Fibroblast of mammary gland (primary cell): ENCODE data around the gene PCDH7.

Experiments used
- DNase-seq: peaks from one replicate; pipeline ENCODE4 v3.0.0-alpha.2; 2010; ENCODE audit warnings: low read depth
- H3K4me3 ChIP-seq: 2 replicates; pipeline ENCODE4 v1.5.1; 2011; ENCODE audit warnings: low read depth, mild to moderate bottlenecking, low read length, moderate library complexity; ENCODE audit not compliant: control insufficient read depth
- TF ChIP-seq, protein P1 (sequence below): conservative IDR thresholded peaks from 2 replicates; pipeline ENCODE4 v1.5.1; 2011; ENCODE audit warnings: low read depth, low read length, inconsistent platforms; ENCODE audit not compliant: control insufficient read depth, insufficient read depth

PCDH7 gene

DNA sequence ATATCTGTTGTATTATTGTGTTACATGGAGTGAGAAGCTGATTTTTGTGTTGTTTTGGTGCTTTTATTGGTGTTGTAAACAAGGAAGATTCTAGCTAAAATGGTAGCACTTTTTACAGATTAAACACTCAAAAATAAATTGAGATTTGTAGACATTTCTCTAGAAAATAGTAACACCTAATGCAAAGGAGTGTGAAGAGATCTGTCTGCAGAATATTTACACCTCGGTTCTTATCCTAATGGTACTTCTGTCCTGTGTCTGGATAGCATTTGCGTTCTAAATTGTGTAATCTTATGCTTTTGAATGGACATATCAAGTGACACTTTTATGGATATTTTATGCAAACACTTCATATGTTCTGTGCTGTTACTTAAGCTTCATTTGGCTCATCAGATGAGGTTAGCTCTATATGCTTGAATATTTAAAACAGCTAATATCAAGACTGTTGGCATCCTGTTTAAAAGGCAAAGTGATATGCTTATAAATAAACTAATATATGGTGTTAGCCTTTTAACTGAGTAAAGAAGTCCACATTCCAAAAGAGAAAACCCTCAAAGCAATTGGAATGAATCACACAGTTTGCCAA is 6.0 kb downstream of the PCDH7 start:
- no peak for DNase-seq
- no peak overlapping the region for H3K4me3 ChIP-seq
- TF ChIP-seq, protein P1, sequence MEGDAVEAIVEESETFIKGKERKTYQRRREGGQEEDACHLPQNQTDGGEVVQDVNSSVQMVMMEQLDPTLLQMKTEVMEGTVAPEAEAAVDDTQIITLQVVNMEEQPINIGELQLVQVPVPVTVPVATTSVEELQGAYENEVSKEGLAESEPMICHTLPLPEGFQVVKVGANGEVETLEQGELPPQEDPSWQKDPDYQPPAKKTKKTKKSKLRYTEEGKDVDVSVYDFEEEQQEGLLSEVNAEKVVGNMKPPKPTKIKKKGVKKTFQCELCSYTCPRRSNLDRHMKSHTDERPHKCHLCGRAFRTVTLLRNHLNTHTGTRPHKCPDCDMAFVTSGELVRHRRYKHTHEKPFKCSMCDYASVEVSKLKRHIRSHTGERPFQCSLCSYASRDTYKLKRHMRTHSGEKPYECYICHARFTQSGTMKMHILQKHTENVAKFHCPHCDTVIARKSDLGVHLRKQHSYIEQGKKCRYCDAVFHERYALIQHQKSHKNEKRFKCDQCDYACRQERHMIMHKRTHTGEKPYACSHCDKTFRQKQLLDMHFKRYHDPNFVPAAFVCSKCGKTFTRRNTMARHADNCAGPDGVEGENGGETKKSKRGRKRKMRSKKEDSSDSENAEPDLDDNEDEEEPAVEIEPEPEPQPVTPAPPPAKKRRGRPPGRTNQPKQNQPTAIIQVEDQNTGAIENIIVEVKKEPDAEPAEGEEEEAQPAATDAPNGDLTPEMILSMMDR: no peak

GRCh38 chr4:30727409-30727808 is 7.2 kb downstream of the PCDH7 start:
- no peak overlapping the region for H3K4me3 ChIP-seq
- no peak for DNase-seq
- TF ChIP-seq, protein P1: no peak

DNA sequence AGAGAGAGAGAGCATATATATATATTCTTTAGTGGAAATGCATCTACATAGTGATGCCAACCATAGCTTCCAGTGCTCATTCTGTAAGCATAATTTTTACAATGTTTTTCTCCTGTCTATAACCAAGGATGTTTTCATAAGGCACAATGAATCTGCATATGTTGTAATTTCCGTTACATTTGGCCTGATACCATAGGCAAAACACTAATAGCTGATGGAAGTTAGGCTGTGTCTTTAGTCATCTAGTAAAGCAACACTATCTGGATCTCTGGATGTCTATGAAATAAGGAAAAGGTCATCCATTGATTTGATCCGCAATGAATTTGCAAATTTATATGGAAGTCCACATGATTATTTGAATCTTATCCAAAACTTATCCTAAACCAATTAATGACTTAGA is 8.1 kb downstream of the PCDH7 start:
- H3K4me3 ChIP-seq: no peak overlapping the region
- DNase-seq: no peak
- TF ChIP-seq, protein P1: no peak

DNA sequence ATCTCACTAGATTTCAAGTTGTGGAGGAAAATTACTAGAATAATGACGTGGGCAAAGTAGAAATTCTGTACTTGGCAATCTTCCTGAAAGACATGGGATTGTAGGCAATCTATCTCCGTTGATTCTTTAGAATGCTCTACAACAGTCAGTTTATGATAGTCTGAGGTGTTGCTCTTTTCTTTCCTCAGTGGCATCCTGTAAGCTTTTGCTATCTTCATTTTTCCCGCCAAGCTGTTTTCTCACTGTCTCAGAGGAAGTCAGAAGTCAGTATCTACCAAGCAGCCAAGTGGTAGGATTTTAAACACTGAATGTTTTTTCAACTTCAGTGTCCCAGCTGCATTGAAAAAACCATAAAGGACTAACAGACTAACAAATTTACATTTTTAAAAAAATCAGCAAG is 23.7 kb downstream of the PCDH7 start:
- no peak overlapping the region for H3K4me3 ChIP-seq
- no peak for DNase-seq
- TF ChIP-seq, protein P1: no peak

GRCh38 chr4:30744386-30744785 is 24.2 kb downstream of the PCDH7 start:
- DNase-seq: peak; percentile 18
- H3K4me3 ChIP-seq: no peak overlapping the region
- TF ChIP-seq, protein P1: no peak

DNA sequence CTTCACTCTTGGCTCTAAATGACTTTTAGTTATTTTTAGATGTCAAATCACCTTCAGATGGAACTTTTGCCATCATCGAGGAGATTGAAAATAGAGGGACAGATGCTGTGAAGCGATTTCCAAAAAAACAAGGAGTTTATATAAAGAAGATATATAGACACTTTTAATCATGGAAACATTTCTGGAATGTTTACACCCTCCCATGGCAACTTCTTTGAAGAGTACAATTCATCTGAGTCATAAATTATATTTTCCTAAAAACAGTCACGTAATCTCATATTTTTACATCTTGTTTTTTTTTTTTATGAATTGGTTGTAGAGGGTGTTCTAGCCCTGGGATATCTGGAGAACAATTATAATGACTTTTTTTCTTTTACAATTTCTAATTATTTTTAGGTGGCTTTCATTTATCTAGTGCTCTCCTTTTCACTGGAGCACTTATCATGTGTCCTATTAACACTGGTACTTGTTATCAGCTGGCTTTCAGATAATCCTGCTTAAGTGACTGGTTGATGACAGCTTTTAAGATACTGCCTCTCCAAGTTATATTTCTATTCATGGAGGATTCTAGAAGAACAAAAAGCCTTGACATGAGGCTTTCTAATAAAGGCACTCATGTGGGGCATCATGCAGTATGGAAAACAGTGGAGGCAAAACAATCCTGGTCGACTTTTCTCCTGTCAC is 24.9 kb downstream of the PCDH7 start:
- DNase-seq: peak; percentile 12
- H3K4me3 ChIP-seq: no peak overlapping the region
- TF ChIP-seq, protein P1: no peak
